HG03520 (cell line): ENCODE data around the gene CRIP2.
A peak's percentile ranks its signal among the peaks of the same experiment; 100 is the strongest.

Experiments used
- ATAC-seq: cut with Tn5 transposase; IDR thresholded peaks from one replicate; pipeline ENCODE4 v1.9.1; 2021; ENCODE audit warnings: mild to moderate bottlenecking, moderate library complexity; ENCODE audit not compliant: unreplicated experiment

Gene CRIP2

DNA sequence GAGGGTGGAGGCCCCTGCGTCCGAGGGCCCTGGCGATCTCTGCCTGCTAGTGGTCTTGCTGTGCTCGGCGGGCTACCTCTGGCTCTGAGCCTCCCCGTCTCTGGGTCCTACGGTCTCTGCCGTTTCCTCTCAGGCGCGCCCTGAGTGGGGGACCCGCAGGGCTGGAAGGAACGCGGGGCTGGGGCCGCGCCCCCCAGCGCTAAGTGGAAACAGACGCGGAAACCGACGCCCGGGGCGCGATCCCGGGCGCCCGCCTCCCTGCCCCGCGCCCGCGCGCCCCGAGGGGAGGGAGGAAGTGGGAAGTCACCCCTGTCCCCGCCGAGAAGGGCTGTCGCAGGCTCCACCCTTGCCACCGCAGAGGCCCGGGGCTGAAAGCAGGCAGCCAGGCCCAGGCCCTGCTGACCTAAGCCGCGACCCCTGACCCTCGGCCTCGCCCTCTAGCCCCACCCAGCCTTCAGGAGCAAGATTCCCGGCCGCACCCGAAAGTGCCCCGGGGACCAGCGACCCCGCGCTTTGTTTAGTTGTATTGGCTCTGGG lies 12.9 kb downstream of the CRIP2 start:
- ATAC-seq, result no peak

DNA sequence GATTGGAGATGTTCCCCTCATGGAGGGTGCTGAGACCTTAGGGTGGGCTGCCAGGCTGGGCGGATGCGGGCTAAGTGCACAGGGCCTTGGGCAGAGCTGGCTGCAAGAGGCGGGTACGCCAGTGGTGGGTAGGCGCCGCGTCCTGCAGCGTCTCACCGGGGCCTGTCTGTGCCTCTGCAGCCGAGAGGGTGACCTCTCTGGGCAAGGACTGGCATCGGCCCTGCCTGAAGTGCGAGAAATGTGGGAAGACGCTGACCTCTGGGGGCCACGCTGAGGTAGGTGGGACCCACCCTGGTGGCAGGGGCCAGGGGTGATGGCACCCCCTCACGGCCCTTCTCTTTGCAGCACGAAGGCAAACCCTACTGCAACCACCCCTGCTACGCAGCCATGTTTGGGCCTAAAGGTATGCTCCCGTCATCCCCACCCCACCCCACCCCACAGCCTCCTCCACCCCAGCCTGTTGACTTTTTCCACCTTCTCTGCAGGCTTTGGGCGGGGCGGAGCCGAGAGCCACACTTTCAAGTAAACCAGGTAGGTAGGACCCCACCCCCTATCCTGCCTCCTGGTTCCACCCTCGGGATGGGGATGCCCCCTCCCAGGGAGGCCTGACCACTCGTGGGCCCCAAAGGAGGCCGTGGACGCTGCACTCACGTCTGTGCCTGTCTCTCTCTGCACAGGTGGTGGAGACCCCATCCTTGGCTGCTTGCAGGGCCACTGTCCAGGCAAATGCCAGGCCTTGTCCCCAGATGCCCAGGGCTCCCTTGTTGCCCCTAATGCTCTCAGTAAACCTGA lies 13.6 kb downstream of the CRIP2 start:
- no peak for ATAC-seq

DNA sequence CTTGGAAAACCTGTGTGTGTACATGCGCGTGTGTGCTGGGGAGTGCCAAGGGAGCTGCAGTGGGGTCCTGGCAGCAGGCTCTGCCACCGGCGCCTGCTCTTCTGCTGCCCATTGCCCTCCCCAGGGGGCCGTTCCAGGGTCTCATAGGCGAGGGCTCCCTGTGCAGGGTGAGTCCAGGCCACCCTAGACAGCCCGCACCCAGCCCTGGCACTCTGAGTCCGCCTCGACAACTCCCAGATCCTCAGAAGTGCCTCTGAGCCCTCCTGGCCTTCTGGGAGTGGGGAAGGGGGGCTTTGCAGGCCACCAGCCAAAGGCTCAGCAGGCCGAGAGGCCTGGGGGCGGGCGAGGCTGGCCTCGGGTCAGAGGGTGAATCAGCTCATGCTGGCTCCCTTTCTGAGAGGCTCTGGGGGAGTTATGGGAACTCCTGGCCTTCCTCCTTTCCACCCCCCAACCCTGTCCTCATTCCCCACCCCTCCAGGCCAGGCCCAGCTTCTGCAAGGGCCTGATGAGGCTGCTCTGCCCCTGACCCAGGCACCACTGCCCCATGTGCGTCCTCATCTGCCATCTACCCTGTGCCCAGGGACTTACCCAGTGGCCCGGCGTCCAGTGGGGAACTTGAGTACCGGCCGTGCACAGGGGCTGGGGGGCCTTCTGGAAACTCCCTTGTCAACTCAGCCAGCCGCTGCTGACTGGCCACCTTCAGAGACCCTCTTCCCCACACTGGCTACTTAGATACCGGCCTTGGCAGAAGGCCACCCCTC lies 14.3 kb downstream of the CRIP2 start:
- ATAC-seq, result no peak

DNA sequence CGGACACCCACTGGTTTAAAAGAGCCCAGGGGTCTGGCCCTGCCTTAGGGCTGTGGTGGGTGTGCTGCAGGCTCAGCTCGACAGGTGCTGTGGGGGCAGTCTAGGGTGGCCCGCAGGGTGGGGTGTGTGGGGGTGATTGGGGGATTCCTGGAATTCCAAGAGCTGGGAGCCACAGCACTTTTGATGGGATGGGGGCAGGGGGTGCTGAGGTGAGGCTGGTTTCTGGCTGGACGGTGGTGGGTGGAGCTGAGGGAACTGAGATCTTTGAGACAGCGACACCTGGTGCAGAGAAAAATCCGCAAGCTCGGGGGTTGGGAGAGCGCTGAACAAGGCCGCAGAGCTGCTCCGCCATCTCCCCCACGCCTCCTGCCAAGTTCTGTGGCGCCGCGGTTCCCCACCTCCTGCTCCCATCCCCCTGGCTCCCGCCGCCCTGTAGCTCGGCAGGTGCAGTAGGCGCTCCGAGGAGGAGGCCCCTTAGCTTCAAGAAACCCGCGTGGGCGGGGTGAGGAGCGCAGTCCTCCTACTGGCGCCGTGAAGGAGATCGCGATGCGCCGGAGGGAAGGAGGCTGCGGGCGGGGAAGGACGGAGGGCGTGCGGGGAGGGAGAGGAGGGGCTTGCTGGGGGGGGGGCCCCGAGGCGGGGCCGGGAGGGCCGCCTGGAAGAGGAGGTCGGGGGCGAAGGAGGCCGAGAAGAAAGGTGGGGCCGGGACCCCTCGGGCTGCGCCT lies 15.1 kb downstream of the CRIP2 start:
- no peak for ATAC-seq

DNA sequence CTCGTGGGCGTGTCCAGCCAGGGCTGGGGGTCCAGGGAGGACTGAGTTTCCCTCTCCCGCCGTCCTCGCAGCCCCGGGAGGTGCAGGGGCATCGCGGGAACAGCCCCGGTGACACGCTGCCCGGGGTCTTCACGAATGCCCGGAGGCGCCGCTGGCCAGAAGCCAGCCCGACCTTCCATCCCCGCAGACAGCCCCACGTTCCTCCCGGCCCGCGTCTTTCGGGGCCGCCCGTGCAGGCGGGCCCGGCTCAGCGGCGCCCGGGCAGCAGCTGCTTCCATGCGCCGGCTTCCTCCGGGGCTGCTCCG lies 15.6 kb downstream of the CRIP2 start:
- ATAC-seq, result peak; percentile 2

DNA sequence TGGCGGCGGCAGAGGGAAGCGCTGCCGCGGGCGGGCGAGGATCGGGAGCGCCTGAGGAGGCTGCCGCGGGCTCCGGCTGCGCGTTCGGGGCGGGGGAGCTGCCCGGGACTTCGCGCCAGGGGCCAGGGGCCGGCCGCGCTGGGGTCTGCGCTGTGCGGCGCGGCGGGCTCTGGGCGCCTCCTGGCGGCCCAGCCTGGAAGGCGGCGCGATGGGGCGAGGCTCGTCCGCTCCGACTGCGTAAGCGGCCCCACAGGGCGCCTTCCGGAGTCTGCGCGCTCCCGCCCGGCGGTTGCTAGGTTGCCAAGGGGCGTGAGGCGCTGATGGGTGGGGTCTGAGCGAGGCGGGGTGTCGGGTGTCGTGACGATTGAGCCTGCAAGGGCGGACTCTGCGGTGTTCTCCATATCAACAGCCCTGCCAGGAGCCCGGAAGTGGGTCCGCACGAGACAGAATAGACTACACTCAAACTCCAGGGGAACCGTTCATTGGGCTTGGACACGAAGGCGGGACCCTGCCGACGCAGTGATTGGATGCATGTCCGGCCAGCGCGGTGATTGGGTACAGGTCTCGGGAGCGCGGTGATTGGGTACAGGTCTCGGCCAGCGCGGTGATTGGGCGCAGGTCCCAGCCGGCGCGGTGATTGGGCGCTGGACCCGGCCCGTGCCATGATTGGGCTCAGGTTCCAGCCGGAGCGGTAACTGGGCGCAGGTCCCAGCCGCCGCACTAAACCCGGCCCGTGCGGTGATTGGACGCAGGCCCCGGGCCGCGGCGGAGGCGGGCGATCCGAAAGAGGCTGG lies 16.1 kb downstream of the CRIP2 start, which contains the start of gene TEDC1:
Gene TEDC1, plus strand, starts transcription at position 675 of the 794 bp plus-strand sequence. CDS start 130 bp downstream, outside the sequence.
- ATAC-seq, result peak; percentile 57

DNA sequence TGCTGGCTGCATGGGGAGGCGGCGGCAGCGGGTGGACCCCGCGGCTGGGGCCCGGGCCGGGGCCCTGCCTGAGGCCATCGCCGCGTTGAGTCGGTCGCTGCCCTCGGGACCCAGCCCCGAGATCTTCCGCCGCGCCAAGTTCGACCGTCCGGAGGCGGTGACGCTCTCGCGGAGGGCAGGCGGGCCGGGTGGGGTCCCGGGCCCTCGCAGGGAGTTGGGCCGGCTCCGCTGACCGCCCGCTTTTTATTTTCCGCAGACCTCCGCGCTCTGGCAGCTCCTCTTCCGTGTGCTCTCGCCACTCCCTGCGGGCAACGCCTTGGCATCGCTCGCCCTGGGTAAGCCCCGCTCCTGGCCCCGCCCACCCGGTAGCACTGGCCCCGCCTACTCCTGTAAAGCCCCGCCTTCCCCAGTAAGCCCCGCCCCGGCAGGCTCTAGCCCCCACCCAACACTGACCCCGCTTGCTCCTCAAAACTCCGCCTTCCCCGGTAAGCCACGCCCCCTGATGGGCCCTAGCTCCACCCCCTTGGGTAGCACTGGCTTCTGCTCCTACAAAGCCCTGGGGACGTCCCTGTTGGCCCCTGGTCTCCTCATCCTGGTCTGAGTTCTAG lies 16.8 kb downstream of the CRIP2 start:
- no peak for ATAC-seq

DNA sequence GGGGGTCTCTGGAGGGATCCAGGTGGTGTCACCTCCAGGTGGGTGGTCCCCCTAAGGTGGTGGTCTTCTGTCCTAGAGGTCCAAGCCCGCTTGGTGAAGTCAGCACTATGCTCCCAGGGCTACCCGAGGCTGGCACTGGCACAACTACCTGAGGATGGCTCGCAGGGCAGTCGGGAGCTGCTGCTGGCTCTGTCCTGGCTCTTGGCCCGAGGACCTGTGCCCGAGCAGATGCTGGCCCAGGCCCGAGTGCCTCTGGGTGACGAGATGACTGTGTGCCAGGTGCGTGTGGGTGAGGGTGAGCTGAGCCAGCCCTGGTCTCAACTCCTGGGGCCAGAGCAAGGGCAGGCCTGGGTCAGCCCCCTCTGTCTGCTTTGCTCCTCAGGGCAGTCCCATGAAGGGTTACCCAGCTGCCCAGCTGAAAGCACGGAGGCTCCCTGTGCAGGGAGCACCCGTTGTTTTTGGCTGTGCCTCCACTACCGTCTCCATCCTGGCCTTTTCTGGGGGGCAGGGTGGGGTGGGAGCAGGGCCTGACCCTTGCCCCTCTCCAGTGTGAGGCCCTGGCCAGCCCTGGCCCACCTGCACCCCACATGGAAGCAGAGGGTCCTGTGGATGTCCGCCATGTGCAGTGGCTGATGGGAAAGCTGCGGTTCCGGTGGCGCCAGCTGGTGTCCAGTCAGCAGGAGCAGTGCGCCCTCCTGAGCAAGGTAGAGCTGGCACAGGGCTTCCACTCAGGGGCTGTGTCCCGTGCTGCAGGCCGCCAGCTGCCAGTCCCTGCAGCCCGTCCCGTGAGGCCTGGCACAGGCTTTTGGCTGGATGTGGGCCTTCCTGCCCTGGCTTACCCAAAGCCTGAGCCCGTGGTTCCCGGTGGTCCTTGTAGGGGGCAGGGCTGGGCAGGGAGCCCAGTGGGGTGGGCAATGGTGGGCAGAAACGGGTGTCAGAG lies 17.7 kb downstream of the CRIP2 start:
- ATAC-seq, result no peak

DNA sequence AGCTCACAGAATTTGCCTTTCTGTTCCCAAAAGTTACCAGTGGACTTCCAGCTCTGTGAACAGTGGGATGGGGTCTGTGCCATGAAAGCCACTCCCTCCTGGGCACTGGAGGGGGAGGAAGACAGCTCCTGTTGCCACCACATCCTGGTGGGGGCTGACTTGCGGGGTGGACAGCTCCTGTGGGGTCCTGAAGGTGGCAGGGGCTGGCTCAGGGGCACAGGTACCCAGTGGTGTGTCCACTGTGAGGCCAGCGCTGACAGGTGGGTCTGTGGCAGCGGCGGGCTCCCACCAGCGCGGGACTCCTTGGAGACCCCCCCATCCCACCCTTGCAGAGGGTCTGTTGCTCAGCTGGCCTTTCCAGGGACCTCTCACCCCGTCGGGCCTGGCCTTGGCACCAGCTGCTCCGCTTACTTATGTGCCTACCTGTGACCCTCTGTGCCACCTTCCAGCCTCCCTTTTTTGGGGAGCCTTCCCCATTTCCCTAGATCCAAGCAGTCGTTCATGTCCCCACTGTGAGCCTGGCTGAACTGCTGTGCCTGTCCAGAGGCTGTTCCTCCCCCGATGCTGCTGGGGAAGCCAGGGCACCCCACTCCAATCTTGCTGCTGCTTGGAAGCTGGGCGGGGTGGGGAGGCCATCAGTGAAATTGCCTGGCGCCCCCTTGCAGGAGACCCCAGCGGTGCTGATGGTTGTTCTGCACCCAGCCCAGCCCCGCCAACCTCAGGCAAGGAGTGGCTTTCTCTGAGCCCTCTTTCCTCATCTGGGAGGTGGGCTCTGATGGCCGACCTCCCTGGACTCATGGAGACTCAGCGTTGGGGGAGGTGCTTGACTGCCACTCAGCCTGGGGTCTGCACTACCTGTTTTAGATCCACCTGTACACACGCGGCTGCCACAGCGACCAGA lies 18.6 kb downstream of the CRIP2 start:
- no peak for ATAC-seq

DNA sequence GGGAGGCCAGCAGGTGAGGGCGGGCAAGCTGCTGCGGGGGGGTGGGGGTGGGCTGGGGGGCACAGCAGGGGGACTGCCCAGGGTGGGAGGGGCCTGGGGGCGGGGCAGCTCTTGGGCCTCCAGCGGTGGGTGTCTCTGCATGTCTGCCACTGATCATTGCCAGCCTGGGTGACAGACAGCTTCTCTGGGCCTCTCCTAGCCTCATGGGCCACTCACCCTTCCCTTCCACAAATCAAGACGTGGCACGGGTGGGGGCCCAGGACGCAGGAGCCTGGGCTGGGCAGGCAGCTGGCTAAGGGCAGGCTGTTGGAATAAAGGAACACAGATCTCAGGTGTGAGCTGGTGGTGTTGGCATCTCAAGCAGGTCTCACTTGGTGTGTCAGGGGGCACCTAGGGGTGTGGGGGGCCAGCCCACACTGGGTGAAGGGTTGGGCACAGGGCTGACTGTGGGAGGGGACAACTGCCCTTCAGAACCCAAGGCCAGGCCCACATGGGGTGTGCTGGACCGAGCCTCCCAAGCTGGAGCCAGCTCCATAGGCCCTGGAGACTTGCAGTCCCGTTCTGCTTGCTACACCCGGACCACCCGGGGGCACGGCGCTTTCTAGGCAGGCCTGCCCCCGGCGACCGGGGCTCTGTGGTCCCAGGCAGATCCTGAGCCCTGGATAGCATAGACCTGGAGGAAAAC lies 19.4 kb downstream of the CRIP2 start:
- ATAC-seq, result no peak

DNA sequence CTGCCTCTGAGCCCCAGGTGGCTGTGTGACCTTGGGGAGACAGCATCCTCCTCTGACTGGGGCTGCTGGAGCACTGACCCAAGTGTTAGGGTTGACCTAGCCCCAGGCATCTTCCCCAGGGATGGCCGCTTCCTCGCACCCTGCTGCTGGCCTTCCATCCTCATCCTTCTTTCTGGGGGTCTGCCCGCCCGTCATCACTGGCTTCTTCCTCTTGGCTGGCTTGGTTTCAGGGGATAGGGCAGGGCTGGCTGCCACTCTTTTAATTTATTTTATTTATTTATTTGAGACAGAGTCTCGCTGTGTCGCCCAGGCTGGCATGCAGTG lies 19.9 kb downstream of the CRIP2 start:
- ATAC-seq, result no peak

DNA sequence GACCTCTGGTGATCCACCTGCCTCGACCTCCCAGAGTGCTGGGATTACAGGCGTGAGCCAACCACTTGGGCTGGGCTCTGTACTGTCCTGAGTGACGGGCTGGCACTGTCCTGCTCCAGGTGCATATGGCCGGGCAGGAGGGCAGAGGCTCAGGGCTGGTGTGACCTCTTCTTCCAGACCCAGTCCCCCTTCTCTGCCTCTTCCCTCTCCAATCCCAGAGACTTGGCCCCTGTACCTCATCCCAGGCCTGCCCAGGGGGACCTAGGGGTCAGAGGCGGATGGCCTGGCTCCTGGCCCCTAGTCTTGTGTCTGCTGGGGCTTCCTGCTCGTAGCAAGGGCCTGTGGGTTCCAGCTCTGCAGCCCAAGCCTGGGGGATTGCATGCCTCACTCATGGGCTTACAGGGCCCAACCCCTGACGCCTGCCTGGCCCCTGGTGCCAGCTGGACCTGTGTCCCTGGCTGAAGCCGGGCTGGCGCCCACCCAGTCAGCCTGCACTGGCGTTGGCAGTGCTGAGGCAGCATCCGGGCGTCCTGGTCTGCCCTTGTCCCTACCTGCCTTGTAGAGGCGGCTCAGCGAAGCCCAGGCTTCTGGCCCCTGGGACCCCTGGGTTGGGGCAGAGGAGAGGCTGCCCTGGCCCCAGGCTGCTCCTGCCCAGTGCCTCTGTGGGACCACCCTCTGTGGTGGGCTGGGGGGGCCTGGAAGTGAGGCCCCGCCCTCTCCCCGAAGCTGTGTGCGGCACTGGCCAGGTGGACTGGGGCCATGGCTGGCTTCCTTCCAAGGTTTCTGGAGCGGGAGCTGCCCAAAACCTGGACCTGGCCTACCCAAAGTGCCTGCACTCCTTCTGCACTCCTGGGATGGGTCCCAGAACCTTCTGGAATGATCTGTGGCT lies 20.7 kb downstream of the CRIP2 start:
- no peak for ATAC-seq

DNA sequence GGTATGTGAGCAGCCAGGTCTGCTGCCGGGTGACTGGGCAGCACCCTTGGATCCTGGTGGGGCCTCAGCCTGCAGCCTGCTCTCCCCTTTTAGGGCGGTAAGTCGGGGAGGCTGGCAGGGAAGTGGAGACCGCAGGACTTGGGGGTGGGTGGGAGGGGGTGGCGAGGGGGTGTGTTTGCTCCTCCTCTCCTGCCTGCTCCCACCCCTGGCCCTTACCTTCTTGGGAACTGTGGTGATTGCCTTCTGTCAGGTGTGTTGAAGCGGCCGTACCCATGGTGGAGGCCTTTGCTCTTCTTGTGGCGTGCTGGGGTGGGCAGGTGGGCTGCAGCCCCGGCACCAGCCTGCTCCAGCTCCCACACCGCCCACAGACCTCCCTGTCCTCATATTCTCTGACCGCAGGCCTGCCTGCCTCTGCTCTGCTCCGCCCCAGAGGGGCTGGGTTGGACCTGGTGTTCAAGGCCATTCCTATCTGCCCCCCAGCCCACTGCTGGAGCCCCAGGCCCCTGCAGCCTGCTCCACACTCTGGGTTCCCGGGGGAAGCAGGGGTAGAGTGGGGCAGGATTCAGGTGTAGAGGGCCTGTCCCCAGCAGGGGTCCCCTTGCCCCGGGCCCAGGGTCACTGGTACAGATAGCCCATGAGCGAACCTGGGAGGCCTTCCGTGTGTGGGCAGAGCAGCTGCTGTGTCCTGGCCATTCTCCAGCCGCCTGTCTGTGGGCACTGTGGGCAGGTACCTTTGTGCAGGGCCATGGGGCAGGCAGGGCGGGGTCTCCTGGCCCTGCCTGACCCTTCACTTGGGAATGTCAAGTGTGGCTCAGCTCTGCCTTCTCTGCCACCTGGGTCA lies 21.6 kb downstream of the CRIP2 start:
- ATAC-seq, result no peak

DNA sequence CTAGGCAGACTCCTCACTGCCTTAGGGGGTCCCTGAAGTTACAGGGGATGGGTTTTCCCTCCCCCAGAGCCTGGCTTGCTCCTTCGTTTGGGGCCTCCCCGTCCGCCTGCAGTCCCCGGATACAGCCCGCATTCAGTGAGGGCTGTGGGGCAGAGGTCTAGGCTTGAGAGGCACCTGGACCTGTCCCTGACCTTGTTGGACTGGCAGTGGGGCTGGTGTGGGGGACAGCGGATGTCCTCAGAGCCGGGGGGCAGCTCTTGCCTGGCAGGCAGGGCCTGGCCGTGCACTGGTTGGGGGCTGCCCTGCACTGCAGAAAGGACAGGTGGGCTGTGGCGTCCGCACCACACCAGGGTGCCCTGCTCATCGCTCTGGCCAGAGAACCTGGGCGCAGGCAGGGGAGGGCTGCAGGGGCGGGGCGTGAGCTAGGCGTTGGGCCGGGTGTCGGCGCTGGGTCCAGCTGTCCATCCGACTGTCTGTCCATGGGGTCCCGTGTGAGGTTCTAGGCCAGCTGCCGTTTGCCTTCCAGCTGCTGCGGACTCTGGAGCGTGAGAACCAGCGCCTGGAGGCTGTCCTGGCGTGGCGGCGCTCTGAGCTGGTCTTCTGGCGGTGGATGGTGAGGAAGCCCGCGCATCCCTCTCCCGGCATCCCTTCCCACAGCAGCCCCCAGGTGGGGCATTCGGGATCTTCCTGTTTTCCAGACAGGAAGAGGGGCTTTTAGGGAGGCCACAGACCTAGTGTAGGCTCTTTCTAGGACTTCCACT lies 22.4 kb downstream of the CRIP2 start:
- no peak for ATAC-seq
